K562 (cell line): ENCODE measurements around the gene TRIO. TPM values are rescaled to one million over a fixed set of nuclear protein-coding genes. Genes with fewer than 3 reads are reported as not detected.

Source experiments
- ATAC-seq: fragments of 200-7000 bp; cut with Tn5 transposase; 3 replicates; pipeline ENCODE4 v1.9.1; 2020; ENCODE audit warnings: moderate library complexity
- BruUV-seq: library from RNA; stranded (reverse); fragments of 400-500 nt; replicated peaks from 2 replicates; lab custom pipeline; 2021; lab: Mats Ljungman, UMichigan
- CTCF ChIA-PET: fragments of 300-600 bp; formaldehyde crosslinking; extraction: SDS; loops from one replicate; lab custom pipeline; 2021; ENCODE audit warnings: low intra/inter-chr PET ratio; lab: Yijun Ruan, JAX
- POLR2A ChIA-PET: fragments of 300-600, 350-650 bp; sonication (Branson Sonifier 250); formaldehyde crosslinking; extraction: SDS; loops from one replicate; lab custom pipeline; 2021; ENCODE audit warnings: antibody characterized with exemption, inconsistent platforms; lab: Yijun Ruan, JAX
- DNase-seq, 4 experiments: peaks; one replicate each; pipeline versions ENCODE4 v3.0.0 to v3.0.0-alpha.2; 2011 to 2018; ENCODE audit warnings: low spot score in 3 of 4, mixed read lengths in 3 of 4; ENCODE audit errors: extremely low read depth in 1 of 4
- FAIRE-seq: peaks from 2 replicates; lab custom pipeline; 2011; peaks lifted over from hg19 to GRCh38; lab: Jason Lieb, UNC
- H2AFZ ChIP-seq: 2 replicates; pipeline ENCODE4 v1.6.0; 2011; ENCODE audit warnings: low read depth, low read length, control low read depth, inconsistent platforms
- H3K27ac ChIP-seq: fragments of 200-600 bp; 3 replicates; pipeline ENCODE4 v1.8.0; 2011; ENCODE audit warnings: low read depth, mild to moderate bottlenecking, control low read depth, inconsistent platforms, low read length, moderate library complexity, mixed read lengths; ENCODE audit errors: extremely low read depth
- H3K27me3 ChIP-seq, 2 experiments: fragments of 300-600 bp in 1 of 2; 2 replicates in 1 of 2; 3 replicates in 1 of 2; pipeline versions ENCODE4 v1.6.0 to v1.8.0; 2011; ENCODE audit warnings: inconsistent platforms in 2 of 2, low read length in 2 of 2, mild to moderate bottlenecking in 1 of 2, mixed read lengths in 1 of 2, moderate library complexity in 1 of 2; ENCODE audit not compliant: control insufficient read depth in 2 of 2, insufficient read depth in 2 of 2
- H3K36me3 ChIP-seq: fragments of 300-600 bp; 3 replicates; pipeline ENCODE4 v1.8.0; 2011; ENCODE audit warnings: mild to moderate bottlenecking, low read length, inconsistent platforms; ENCODE audit not compliant: control insufficient read depth, insufficient read depth
- H3K4me1 ChIP-seq, 2 experiments: fragments of 200-600 bp in 1 of 2; replicated peaks in 1 of 2; 2 replicates in 1 of 2; 3 replicates in 1 of 2; pipeline versions ENCODE4 v1.5.1 to v1.8.0; 2011; ENCODE audit warnings: inconsistent platforms in 2 of 2, low read length in 2 of 2, mild to moderate bottlenecking in 1 of 2, mixed read lengths in 1 of 2, moderate library complexity in 1 of 2; ENCODE audit not compliant: control insufficient read depth in 2 of 2, insufficient read depth in 2 of 2
- H3K4me2 ChIP-seq: 2 replicates; pipeline ENCODE4 v1.6.1; 2011; ENCODE audit warnings: low read length, control low read depth, inconsistent platforms, mixed read lengths; ENCODE audit not compliant: insufficient read depth
- H3K4me3 ChIP-seq: fragments of 200-600 bp; sonication (generic), shearing (Covaris generic); 2 replicates; pipeline ENCODE4 v1.5.1; 2016; ENCODE audit warnings: control low read depth, inconsistent platforms
- H3K79me2 ChIP-seq: fragments of 200-600 bp; 3 replicates; pipeline ENCODE4 v1.8.0; 2011; ENCODE audit warnings: low read length, inconsistent platforms; ENCODE audit not compliant: control insufficient read depth, insufficient read depth
- H3K9ac ChIP-seq, 2 experiments: 2 replicates each; pipeline versions ENCODE4 v1.6.0 to v1.6.1; 2011; ENCODE audit warnings: low read depth in 2 of 2, low read length in 2 of 2, control low read depth in 1 of 2, inconsistent platforms in 1 of 2, mild to moderate bottlenecking in 1 of 2, mixed read lengths in 1 of 2; ENCODE audit not compliant: insufficient read depth in 1 of 2
- H3K9me1 ChIP-seq: one replicate; pipeline ENCODE4 v1.6.0; 2011; ENCODE audit warnings: inconsistent platforms, mild to moderate bottlenecking, low read length, moderate library complexity; ENCODE audit not compliant: control insufficient read depth, insufficient read depth
- H3K9me3 ChIP-seq: replicated peaks from 2 replicates; pipeline ENCODE4 v1.5.1; 2011; ENCODE audit warnings: low read depth, low read length, inconsistent platforms; ENCODE audit not compliant: control insufficient read depth, insufficient read depth
- H4K20me1 ChIP-seq: replicated peaks from 2 replicates; pipeline ENCODE4 v1.6.1; 2011; ENCODE audit warnings: low read length, inconsistent platforms, mixed read lengths; ENCODE audit not compliant: control insufficient read depth, insufficient read depth
- BRF1 ChIP-seq: IDR thresholded peaks from 3 replicates; pipeline ENCODE4 v1.6.1; 2011; ENCODE audit warnings: borderline replicate concordance, mild to moderate bottlenecking; ENCODE audit not compliant: insufficient read length; ENCODE audit errors: extremely low read depth
- CCNT2 ChIP-seq: IDR thresholded peaks from 2 replicates; pipeline ENCODE4 v1.6.1; 2011; ENCODE audit warnings: borderline replicate concordance, low read depth, mild to moderate bottlenecking, moderate library complexity, mixed read lengths, low read length; ENCODE audit not compliant: insufficient read length; ENCODE audit errors: extremely low read depth
- MEIS2 ChIP-seq: fragments of 450-650 bp; IDR thresholded peaks from 2 replicates; pipeline ENCODE4 v1.6.1; 2014; ENCODE audit warnings: mild to moderate bottlenecking; ENCODE audit not compliant: partially characterized antibody
- PPARD ChIP-seq: fragments of 250-450 bp; sonication (Bioruptor Pico); IDR thresholded peaks from 2 replicates; pipeline ENCODE4 v1.8.0; 2022; ENCODE audit warnings: inconsistent platforms, mild to moderate bottlenecking, moderate library complexity
- RHOXF2B ChIP-seq: fragments of 250-450 bp; sonication (Bioruptor Pico); conservative IDR thresholded peaks from 2 replicates; pipeline ENCODE4 v1.5.1; 2021
- TCFL5 ChIP-seq: fragments of 250-450 bp; sonication (Bioruptor Pico); conservative IDR thresholded peaks from 2 replicates; pipeline ENCODE4 v1.6.1; 2021; ENCODE audit warnings: mild to moderate bottlenecking, moderate library complexity, matching md5 sums
- TRIM24 ChIP-seq, 2 experiments: fragments of 450-650 bp; IDR thresholded peaks; 2 replicates each; pipeline ENCODE4 v1.6.1; 2016
- ZNF24 ChIP-seq: fragments of 450-650 bp; IDR thresholded peaks from 2 replicates; pipeline ENCODE4 v1.6.1; 2016
- ZNF324 ChIP-seq: fragments of 250-450 bp; sonication (Bioruptor Pico); IDR thresholded peaks from 2 replicates; pipeline ENCODE4 v1.4.0; 2020; ENCODE audit warnings: mild to moderate bottlenecking
- ZSCAN32 ChIP-seq: fragments of 450-650 bp; formaldehyde crosslinking; IDR thresholded peaks from 2 replicates; pipeline ENCODE4 v1.4.0; 2020; ENCODE audit warnings: mild to moderate bottlenecking, moderate library complexity
- WGBS: fragments of 100-300 bp; shearing (Covaris generic); methylation state at CpG from one replicate; pipeline ENCODE4 v1.1.6; 2016; ENCODE audit warnings: low coverage, mixed read lengths; ENCODE audit not compliant: insufficient coverage; ENCODE audit errors: missing lambda C conversion rate; 5-methylcytosine and 5-hydroxymethylcytosine counted together
- in situ Hi-C: fragments of 300-500 bp; cut with MboI; formaldehyde crosslinking; loops from 4 replicates; pipeline ENCODE4 v1.15.0; 2018; ENCODE audit warnings: inconsistent platforms, mixed read lengths
- intact Hi-C: fragments of 100-400 bp; cut with micrococcal nuclease; formaldehyde crosslinking; loops from 2 replicates; pipeline ENCODE4 v1.14.2; 2022
- polyA plus RNA-seq, 8 experiments: library from polyadenylated mRNA; depleted of rRNA in 4 of 8; stranded (reverse) in 5 of 8; unstranded in 3 of 8; fragments of >200 nt; fragmentation: Nextera tagmentation in 2 of 8; fragmentation: Illumina TruSeq in 1 of 8; extraction: Ambion mirVana in 2 of 8; extraction: Trizol in 1 of 8; gene quantifications; 2 replicates each; pipeline versions ENCODE4 v1.2.1 to v1.2.3, GENCODE V29; 2011 to 2014; ENCODE audit warnings: inconsistent platforms in 1 of 8, missing spikeins in 1 of 8
- total RNA-seq, 7 experiments: library from RNA; depleted of rRNA in 6 of 7; stranded (reverse); fragments of >200 nt in 6 of 7; fragmentation: Illumina TruSeq in 2 of 7; extraction: Trizol in 2 of 7; gene quantifications; 2 replicates each; pipeline versions ENCODE4 v1.2.1 to v1.2.3, GENCODE V29; 2011 to 2021; ENCODE audit warnings: low replicate concordance in 1 of 7
- TF ChIP-seq, protein P1 (sequence below): fragments of 250-450 bp; sonication (Bioruptor Pico); IDR thresholded peaks from 2 replicates; pipeline ENCODE4 v1.5.1; 2021; ENCODE audit warnings: mild to moderate bottlenecking
- TF ChIP-seq, protein P2 (sequence below): fragments of 250-450 bp; sonication (Bioruptor Pico); IDR thresholded peaks from 2 replicates; pipeline ENCODE4 v1.8.0; 2022; ENCODE audit warnings: inconsistent platforms
- TF ChIP-seq, protein P3 (sequence below): sonication (generic); formaldehyde crosslinking; IDR thresholded peaks from 2 replicates; pipeline ENCODE4 v1.8.0; 2023; ENCODE audit warnings: missing genetic modification reagents, mild to moderate bottlenecking, borderline replicate concordance

Gene TRIO
- total and polyA plus RNA-seq, 9 of the 15 experiments (the other 6 are each of a cell fraction or from before 2014, with no cell fraction given), result 0.24 to 5.0 (median 1.1) TPM

DNA sequence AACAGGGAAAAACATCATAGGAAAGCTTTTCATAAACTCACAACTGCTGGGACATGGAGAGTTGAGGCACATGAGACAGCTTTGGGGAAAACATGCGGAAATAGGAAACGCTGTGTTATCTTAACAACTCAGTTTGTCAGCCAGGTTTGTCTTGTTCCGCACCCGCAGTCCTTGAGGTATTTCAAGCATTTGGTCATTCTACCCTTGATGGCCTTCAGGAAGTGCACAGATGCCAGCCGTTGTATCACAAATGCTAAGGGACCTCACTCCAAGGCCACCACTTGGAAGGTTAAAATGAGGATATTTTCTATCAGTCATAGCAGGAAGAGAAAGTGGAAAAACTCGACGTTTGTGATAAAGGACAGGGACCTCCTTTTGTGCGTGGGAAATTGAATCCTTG, 83.8 kb downstream of the TRIO start:
- no peak overlapping the region for H3K27ac ChIP-seq
- no peaks in the 10 kb centered on the region for H3K9me1 ChIP-seq
- no peak overlapping the region for H3K4me3 ChIP-seq
- H3K9ac ChIP-seq, result no peak overlapping the region
- BruUV-seq, result no TSS peak
- intact Hi-C loops (no loop called here), in situ Hi-C loops (no loop called here)
- H3K79me2 ChIP-seq, result no peaks in the 10 kb centered on the region
- no peak overlapping the region for H3K4me2 ChIP-seq
- H2AFZ ChIP-seq, result no peak overlapping the region
- ChIA-PET POLR2A (interaction anchor here (1.3 kb wide), 1 partner anchor 13 kb away, joined by 3 read pairs; no protein-coding TSS in a partner anchor), CTCF (no interaction called here)
- peaks cover 18 to 34% of the 10 kb centered on the region in 2 experiments; a peak in 4 of 5 replicates for H3K27me3 ChIP-seq
- no peaks in the 10 kb centered on the region for H3K4me1 ChIP-seq
- H3K36me3 ChIP-seq, result no peaks in the 10 kb centered on the region
- ATAC-seq (no peak), FAIRE-seq (no peak), DNase-seq (no peak)
- TF ChIP-seq MEIS2 (no peak), CCNT2 (no peak), RHOXF2B (CRISPR knock-in tag) (no peak), PPARD (CRISPR knock-in tag) (no peak), ZSCAN32 (CRISPR knock-in tag) (no peak), TRIM24 (IDR thresholded peaks at IDR 0.05) (no peak), ZNF324 (CRISPR knock-in tag) (no peak), TCFL5 (CRISPR knock-in tag) (no peak), ZNF24 (no peak), BRF1 (no peak)
- TF ChIP-seq, protein P1, sequence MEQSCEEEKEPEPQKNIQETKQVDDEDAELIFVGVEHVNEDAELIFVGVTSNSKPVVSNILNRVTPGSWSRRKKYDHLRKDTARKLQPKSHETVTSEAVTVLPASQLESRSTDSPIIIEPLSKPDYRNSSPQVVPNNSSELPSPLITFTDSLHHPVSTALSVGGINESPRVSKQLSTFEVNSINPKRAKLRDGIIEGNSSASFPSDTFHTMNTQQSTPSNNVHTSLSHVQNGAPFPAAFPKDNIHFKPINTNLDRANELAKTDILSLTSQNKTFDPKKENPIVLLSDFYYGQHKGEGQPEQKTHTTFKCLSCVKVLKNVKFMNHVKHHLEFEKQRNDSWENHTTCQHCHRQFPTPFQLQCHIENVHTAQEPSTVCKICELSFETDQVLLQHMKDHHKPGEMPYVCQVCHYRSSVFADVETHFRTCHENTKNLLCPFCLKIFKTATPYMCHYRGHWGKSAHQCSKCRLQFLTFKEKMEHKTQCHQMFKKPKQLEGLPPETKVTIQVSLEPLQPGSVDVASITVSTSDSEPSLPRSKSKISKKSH (CRISPR knock-in tag), result no peak
- TF ChIP-seq, protein P2, sequence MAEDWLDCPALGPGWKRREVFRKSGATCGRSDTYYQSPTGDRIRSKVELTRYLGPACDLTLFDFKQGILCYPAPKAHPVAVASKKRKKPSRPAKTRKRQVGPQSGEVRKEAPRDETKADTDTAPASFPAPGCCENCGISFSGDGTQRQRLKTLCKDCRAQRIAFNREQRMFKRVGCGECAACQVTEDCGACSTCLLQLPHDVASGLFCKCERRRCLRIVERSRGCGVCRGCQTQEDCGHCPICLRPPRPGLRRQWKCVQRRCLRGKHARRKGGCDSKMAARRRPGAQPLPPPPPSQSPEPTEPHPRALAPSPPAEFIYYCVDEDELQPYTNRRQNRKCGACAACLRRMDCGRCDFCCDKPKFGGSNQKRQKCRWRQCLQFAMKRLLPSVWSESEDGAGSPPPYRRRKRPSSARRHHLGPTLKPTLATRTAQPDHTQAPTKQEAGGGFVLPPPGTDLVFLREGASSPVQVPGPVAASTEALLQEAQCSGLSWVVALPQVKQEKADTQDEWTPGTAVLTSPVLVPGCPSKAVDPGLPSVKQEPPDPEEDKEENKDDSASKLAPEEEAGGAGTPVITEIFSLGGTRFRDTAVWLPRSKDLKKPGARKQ (CRISPR knock-in tag), result no peak
- TF ChIP-seq, protein P3, sequence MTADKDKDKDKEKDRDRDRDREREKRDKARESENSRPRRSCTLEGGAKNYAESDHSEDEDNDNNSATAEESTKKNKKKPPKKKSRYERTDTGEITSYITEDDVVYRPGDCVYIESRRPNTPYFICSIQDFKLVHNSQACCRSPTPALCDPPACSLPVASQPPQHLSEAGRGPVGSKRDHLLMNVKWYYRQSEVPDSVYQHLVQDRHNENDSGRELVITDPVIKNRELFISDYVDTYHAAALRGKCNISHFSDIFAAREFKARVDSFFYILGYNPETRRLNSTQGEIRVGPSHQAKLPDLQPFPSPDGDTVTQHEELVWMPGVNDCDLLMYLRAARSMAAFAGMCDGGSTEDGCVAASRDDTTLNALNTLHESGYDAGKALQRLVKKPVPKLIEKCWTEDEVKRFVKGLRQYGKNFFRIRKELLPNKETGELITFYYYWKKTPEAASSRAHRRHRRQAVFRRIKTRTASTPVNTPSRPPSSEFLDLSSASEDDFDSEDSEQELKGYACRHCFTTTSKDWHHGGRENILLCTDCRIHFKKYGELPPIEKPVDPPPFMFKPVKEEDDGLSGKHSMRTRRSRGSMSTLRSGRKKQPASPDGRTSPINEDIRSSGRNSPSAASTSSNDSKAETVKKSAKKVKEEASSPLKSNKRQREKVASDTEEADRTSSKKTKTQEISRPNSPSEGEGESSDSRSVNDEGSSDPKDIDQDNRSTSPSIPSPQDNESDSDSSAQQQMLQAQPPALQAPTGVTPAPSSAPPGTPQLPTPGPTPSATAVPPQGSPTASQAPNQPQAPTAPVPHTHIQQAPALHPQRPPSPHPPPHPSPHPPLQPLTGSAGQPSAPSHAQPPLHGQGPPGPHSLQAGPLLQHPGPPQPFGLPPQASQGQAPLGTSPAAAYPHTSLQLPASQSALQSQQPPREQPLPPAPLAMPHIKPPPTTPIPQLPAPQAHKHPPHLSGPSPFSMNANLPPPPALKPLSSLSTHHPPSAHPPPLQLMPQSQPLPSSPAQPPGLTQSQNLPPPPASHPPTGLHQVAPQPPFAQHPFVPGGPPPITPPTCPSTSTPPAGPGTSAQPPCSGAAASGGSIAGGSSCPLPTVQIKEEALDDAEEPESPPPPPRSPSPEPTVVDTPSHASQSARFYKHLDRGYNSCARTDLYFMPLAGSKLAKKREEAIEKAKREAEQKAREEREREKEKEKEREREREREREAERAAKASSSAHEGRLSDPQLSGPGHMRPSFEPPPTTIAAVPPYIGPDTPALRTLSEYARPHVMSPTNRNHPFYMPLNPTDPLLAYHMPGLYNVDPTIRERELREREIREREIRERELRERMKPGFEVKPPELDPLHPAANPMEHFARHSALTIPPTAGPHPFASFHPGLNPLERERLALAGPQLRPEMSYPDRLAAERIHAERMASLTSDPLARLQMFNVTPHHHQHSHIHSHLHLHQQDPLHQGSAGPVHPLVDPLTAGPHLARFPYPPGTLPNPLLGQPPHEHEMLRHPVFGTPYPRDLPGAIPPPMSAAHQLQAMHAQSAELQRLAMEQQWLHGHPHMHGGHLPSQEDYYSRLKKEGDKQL (CRISPR knock-in tag), result no peak
- no peaks in the 10 kb centered on the region for H4K20me1 ChIP-seq
- 2% methylated on average over 8 of the region's 8 CpGs for WGBS
- H3K9me3 ChIP-seq, result no peaks in the 10 kb centered on the region
